ENCODE measurements around the gene USP40.

USP40 gene

DNA sequence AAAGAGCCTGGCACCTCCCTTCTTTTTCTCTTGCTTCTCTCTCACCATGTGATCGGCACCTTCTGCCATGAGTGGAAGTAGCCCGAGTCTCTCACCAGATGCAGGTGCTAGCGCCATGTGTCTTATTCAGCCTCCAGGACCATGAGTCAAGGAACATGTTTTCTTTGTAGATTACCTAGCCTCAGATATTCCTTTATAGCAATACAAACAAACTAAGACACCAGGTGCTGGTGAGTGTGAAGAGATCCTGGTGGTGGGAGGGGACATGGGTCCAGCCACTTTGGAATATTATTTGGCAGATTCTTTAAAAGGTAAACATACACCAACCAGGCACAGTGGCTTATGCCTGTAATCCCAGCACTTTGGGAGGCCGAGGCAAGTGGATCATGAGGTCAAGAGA lies 5.9 kb upstream of the USP40 start:
- no peak for TF ChIP-seq CTCF (IDR thresholded peaks at IDR 0.05; ENCODE audit: low read length, missing control alignments)
- no peak for DNase-seq (ENCODE audit: low read depth)
- H3K4me3 ChIP-seq (replicated peaks; ENCODE audit: low read depth, low read length): no peak overlapping the region

- no peak for DNase-seq (ENCODE audit: low read depth)
- H3K4me3 ChIP-seq (replicated peaks; ENCODE audit: low read depth, low read length): no peak overlapping the region
- TF ChIP-seq CTCF (IDR thresholded peaks at IDR 0.05; ENCODE audit: low read length, missing control alignments): no peak
Observed at GRCh38 chr2:233571462-233571861, 4.9 kb upstream of the USP40 start.

DNA sequence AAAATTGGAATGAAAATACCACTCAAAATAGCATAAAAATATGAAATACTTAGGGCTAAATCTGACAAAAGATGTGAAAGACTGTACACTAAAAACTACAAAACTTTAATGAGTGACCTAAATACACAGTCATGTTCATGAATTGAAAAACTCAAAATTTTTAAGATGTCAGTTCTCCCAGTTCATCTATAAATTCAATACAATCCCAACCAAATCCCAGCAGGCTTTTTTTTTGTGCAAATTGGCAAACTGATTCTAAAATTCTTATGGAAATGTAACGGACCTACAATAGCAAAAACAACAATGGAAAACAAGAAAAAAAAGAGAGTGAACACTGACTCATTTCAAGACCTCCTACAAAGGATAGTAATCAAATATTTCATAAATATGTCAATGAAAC lies 4.4 kb upstream of the USP40 start:
- no peak overlapping the region for H3K4me3 ChIP-seq (replicated peaks; ENCODE audit: low read depth, low read length)
- TF ChIP-seq CTCF (IDR thresholded peaks at IDR 0.05; ENCODE audit: low read length, missing control alignments): no peak
- peak; percentile 6 for DNase-seq (ENCODE audit: low read depth)

GRCh38 chr2:233565685-233566140 lies 869 bp downstream of the USP40 start:
- DNase-seq (ENCODE audit: low read depth): no peak
- peak overlapping the region; percentile 92 for H3K4me3 ChIP-seq (replicated peaks; ENCODE audit: low read depth, low read length)
- TF ChIP-seq CTCF (IDR thresholded peaks at IDR 0.05; ENCODE audit: low read length, missing control alignments): no peak

GRCh38 chr2:233563663-233564430 lies 2.7 kb downstream of the USP40 start:
- peak; percentile 4 for DNase-seq (ENCODE audit: low read depth)
- H3K4me3 ChIP-seq (replicated peaks; ENCODE audit: low read depth, low read length): no peak overlapping the region
- no peak for TF ChIP-seq CTCF (IDR thresholded peaks at IDR 0.05; ENCODE audit: low read length, missing control alignments)

DNA sequence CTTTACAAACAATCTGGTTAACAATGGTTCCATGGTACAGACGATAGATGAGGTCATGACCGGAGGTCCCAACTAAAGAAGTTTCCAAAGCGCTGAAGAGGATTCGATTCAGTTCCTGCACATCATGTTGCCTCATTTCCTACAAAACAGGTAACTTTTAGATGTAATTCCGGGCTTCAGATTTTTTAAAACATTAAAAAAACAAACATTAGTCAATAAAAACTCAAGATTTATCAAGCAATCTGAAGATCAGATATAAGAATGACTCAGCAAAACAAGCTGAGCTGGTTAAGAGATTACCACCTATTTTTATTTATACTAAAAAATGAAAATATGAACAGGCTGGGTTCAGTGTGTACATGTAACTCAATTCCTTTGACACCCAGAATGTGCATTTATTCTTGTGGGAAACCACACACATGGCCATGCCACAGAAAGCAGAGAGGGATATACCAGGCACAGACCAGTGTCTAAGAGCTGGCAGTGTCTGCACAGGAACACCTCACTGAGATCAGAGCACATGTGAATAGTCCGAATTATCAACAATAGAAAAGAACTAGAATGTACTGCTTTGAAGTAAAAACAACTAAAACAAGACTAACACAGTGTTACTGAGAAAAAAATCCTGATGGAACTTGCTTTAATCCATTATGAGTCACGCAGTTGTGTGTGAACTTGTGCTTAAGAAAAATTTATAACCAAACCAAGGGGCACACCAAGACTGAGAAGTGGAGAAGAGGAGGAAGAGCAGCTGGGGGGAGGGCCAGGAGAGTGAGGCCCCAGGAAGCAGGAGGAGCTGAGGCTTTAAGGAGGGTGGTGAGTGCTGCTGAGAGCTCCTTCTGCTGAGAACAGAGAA lies 9.5 kb downstream of the USP40 start:
- peak; percentile 57 for DNase-seq (ENCODE audit: low read depth)
- H3K4me3 ChIP-seq (replicated peaks; ENCODE audit: low read depth, low read length): no peak overlapping the region
- TF ChIP-seq CTCF (IDR thresholded peaks at IDR 0.05; ENCODE audit: low read length, missing control alignments): no peak

All from fibroblast of pulmonary artery (primary cell).